Stimulated activated CD4-positive, alpha-beta T cell treated with anti-CD3 and anti-CD28 coated beads, Interleukin-15, amount 100 ng/mL, for 24 hours (primary cell): ENCODE data around the gene FBXL14.

ENCODE experiments used
- DNase-seq: peaks from one replicate; pipeline ENCODE4 v3.0.0-alpha.2; 2020

Gene FBXL14

GRCh38 chr12:1532375-1533165, 61.8 kb downstream of the FBXL14 start:
- DNase-seq: no peak

GRCh38 chr12:1531654-1532374, 62.6 kb downstream of the FBXL14 start:
- peak; percentile 15 for DNase-seq

DNA sequence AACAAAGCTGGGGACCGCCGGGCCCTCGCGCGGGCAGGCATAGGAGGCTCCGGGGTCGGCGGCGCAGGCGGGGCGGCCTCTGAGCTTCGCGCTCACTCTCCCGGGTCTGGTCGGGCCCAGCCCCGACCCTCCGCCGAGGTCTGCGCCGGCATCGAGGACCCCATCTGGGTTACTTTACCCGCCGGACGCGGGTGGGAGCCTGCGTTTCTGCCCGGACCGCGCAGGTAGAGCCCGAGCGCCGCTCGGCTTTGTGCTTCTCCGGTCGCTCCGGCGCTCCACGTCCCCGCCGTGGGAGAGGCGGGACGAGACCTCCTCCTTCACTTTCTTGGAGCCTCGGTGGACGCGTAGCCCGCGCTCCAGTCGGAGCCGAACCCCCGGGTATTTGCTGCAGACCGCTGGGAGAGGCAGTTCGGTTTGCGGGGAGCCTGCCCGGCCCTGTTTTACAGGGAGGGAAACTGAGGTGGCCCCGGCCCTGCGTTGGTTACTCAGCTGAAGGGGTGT, 63.2 kb downstream of the FBXL14 start:
- peak; percentile 22 for DNase-seq

- no peak for DNase-seq
These were observed 63.7 kb downstream of the FBXL14 start for GRCh38 chr12:1530592-1531152.

DNA sequence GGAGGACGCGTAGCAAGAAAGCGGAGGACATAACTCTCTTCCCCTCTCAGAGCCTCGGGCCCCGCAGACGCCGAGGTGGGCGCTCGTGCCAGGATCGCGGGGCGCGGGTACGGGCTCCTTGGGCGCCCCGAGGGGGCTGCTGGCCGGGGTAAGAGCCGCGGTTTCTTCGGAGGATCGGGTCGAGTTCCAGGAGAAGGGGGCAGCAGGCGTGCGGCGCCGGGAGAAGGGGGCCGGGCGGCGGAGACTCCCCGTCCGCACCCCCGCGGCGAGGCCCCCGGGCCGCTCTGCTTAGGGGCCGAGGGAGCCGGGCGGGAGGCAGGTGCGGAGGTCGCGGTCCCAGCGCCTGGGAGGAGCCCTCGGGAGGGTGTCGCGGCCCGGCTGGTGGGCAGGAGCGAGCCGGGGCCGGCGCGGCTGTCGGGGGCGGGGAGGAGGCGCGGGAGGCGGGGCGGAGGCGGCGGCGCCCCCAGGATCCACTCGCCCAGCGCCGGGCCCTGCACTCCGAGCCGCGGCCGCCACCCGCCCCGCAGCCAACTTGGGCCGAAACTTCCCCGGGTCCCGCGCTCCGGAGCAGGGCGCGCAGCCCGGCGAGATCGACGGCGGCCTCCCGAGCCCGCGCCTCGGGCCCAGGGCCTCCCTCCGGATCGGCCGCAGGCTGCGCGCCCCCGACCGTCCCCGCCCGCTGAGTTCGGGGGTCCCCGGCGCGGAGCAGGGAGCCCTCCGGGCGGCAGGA, 64.4 kb downstream of the FBXL14 start:
- DNase-seq: peak; percentile 27

DNA sequence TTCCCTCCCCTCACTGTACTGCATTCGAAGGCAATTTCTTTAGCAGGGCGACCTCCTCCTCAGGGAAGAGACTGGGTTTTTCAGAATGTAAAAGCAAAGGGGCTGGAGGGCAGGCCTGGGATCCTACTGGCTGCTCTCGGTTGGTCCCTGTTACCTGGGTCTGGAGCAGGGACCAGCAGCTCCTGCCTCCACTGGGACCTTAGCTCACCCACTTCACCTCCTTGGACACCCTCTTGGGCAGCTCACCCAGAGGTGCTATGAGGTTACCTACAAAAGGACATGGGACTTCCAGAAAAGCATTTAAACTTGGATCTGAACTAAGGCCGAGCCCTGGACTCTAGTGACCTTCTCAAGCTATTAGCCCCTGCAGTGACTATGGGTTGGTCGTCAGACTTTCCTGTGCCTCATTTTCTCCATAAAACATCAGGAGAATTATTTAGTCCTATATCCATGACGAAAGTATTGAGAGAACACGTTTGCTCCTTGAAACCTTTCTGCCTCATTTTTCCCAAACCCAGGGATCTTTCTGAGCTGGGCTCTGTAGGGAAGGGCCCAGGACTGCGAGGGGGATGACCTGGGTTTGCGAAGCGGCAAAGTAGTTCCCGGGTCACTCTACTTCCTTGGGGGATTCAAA, 65.0 kb downstream of the FBXL14 start:
- no peak for DNase-seq

- no peak for DNase-seq
These were observed 65.6 kb downstream of the FBXL14 start for GRCh38 chr12:1528791-1529190.

DNA sequence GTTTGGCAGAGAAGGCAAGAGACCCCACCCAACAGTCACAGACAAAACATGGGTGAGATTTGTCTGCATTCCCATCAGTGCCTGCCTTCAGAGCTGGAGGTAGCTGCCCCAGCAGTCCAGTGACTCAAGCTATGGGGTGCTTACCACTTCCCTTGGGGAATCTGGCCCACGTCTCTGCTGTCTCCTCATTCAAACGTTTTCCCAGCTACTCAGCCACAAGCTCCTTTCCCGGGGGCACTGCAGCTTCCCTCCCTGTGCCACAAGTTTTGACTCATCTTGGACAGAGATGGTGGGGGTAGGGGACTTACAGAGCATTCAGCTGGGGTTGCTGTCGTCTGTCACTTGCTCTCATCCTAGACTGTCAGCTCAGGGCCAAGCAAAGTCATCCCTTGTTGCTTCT, 66.6 kb downstream of the FBXL14 start:
- no peak for DNase-seq

GRCh38 chr12:1525858-1526257, 68.5 kb downstream of the FBXL14 start:
- no peak for DNase-seq

DNA sequence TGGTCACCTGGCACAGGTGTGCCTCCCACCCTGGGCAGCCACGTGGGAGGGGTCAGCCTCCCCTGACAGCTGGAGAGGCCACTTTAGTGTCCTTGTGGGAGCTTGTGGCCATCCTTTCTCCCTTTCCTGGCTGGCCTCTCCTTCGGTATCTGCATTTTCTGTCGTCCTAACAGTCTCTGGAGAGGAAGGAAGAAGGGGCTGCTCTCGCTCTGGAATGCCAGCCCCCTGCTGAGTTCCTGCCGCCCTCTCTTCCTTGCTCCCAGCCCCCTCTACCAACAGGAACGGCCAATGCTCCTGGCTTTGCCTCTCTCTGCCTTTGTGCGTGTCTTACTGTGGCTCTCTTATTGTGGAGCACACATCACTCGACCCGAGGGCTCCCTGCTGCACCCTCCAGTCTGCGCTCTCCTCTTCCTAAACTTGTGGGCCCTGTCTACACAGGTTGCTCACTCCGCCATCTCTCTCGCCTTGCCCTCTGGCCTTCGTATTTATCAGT, 70.8 kb downstream of the FBXL14 start:
- no peak for DNase-seq

- no peak for DNase-seq
These were observed 71.3 kb downstream of the FBXL14 start for GRCh38 chr12:1523046-1523445.

- DNase-seq: no peak
These were observed 74.7 kb downstream of the FBXL14 start for GRCh38 chr12:1519642-1520041.

DNA sequence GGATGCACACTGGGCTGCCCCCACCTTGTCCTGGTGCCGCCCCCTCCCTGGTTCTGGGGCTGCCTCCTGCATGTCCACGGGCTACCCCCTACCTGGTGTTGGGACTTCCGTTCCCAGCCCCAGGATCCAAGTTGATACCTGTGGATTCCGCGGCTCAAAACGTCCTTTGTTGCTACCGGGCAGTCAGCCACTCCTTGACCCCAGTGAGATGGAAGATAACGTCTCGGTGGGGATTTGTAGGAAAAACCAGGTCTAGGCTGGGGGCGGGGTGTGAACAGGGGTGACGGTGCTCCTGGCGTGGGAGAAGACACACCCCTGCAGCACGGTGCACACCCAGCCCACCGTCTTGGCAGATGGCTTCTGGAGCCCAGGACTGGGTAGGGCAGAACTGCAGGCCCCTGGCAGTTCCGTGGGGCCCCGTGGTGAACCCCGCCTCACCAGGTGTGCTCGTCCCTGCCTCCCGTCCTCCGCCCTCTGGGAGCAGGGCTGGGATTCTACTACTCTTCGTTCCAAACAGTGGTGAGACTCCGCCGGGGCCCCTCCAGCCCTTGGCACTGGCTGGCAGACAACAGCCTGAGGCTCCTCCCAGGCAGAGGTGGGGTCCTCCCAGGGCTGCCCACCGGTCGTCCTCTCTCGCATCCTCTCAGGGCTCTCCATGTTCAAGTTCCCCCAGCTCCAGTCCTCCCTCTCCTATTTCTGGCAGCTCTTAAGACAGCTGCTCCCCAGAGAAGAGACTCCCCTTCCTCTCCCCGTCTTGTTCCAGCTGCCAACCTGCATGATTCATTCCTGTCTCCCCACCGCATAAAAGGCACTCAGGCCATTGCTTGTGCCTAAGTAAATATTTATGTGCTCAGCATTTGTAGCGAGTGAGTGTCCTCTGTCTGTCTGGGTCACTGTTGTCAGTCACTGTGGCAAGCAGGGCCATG, 75.5 kb downstream of the FBXL14 start:
- no peak for DNase-seq

DNA sequence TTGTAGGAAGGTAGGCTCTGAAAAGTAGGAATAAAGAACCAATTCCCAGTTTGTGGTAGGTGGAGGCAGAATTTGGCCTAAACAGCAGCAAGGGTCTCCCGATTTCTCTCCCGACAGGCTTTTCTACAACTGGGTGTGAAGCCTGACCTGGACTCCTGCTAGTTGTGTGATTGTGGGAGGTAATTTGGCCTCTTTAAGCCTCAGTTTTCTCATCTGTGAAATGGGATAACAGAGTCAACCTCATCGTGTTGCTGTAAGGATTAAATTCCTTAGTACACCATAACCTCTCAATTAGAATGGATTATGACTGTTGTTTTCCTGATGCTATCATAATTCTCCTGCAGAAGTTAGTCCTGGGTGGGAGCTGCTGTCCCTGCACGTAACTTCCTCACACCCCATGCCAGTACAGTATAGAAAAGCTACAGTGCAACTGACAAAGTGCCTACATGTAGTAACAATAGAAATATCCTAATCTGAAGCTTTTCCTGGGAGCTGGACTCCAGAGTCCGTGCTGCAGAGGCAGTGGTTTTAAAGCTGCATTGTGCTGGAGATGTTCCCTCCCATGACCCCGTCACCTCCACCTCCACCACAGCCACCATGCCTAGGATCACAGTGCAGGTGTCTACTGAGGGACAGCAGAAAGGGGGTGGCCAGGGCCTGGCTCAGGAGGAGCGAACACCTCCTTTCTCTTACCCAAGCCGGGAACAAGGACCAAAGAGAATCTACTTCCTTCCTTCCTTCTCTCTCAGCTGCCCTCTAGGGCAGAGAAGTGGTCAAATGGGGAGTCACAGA, 76.5 kb downstream of the FBXL14 start:
- no peak for DNase-seq

DNA sequence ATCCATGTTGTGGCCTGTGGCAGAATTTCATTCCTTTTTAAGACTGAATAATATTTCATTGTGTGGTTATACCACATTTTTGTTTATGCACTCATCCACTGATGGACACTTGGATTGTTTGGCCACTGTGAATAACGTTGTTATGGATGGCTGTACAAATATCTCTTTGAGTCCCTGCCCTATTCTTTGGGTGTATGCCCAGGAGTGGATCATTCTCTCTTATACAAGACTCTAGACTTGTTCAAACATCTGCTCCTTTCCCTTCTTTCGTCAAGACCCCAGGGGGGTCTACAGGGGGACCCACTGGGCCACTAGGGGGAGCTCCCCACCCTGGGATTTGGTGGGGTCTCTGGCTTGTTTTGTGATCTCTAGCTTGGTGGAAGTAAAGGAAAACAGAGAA, 77.4 kb downstream of the FBXL14 start:
- no peak for DNase-seq
